Hepatocyte (in vitro differentiated cells): Measurements from ENCODE around the gene PILRB. TPM values are rescaled to one million over a fixed set of nuclear protein-coding genes. Genes with fewer than 3 reads are reported as not detected.
"Not testable (repeated sequence)": the region's sequence is repeated elsewhere in the genome, so short reads cannot be mapped to it uniquely, and the experiment has no call there.

Experiments used
- DNase-seq: peaks from one replicate; pipeline ENCODE4 v3.0.0-alpha.2; 2016; ENCODE audit warnings: low spot score
- H2AFZ ChIP-seq: fragments of 200-600 bp; sonication (generic); 2 replicates; pipeline ENCODE4 v1.6.0; 2016; ENCODE audit warnings: antibody characterized with exemption, mild to moderate bottlenecking
- H3K27ac ChIP-seq: fragments of 200-600 bp; sonication (generic); 2 replicates; pipeline ENCODE4 v1.5.1; 2016; ENCODE audit warnings: mild to moderate bottlenecking
- H3K27me3 ChIP-seq: fragments of 200-600 bp; sonication (generic); 2 replicates; pipeline ENCODE4 v1.6.1; 2016
- H3K36me3 ChIP-seq: fragments of 200-600 bp; sonication (generic); replicated peaks from 2 replicates; pipeline ENCODE4 v1.5.1; 2016; ENCODE audit warnings: low read depth; ENCODE audit not compliant: insufficient read depth
- H3K4me1 ChIP-seq: fragments of 200-600 bp; sonication (generic); 2 replicates; pipeline ENCODE4 v1.5.1; 2016; ENCODE audit warnings: mild to moderate bottlenecking, moderate library complexity; ENCODE audit not compliant: insufficient read depth
- H3K4me2 ChIP-seq: fragments of 200-600 bp; sonication (generic); 2 replicates; pipeline ENCODE4 v1.6.0; 2016
- H3K4me3 ChIP-seq: fragments of 200-600 bp; sonication (generic); 2 replicates; pipeline ENCODE4 v1.5.1; 2016; ENCODE audit warnings: mild to moderate bottlenecking
- H3K79me2 ChIP-seq: fragments of 200-600 bp; sonication (generic); 2 replicates; pipeline ENCODE4 v1.6.0; 2017; ENCODE audit warnings: mild to moderate bottlenecking
- H3K9me2 ChIP-seq: fragments of 200-600 bp; sonication (generic); replicated peaks from 2 replicates; pipeline ENCODE4 v1.6.0; 2017; ENCODE audit warnings: mild to moderate bottlenecking; ENCODE audit not compliant: insufficient read depth
- H3K9me3 ChIP-seq: fragments of 200-600 bp; sonication (generic); 2 replicates; pipeline ENCODE4 v1.5.1; 2016; ENCODE audit warnings: low read depth, mild to moderate bottlenecking
- H4K20me1 ChIP-seq: fragments of 200-600 bp; sonication (generic); 2 replicates; pipeline ENCODE4 v1.6.0; 2016; ENCODE audit warnings: mild to moderate bottlenecking; ENCODE audit not compliant: insufficient read depth, poor library complexity, severe bottlenecking
- CTCF ChIP-seq: fragments of 200-600 bp; sonication (generic); IDR thresholded peaks from 2 replicates; pipeline ENCODE4 v1.5.1; 2016; ENCODE audit warnings: antibody characterized with exemption, mild to moderate bottlenecking; ENCODE audit not compliant: poor library complexity
- EZH2 ChIP-seq: fragments of 200-600 bp; sonication (generic); IDR thresholded peaks from 2 replicates; pipeline ENCODE4 v1.6.1; 2016; ENCODE audit warnings: antibody characterized with exemption, mild to moderate bottlenecking, borderline replicate concordance
- EZH2phosphoT487 ChIP-seq: fragments of 200-600 bp; sonication (generic); IDR thresholded peaks from one replicate; pipeline ENCODE4 v1.6.1; 2018; ENCODE audit warnings: antibody characterized with exemption, mild to moderate bottlenecking, low read depth, moderate library complexity; ENCODE audit not compliant: unreplicated experiment, severe bottlenecking
- WGBS: methylation state at CpG from one replicate; pipeline ENCODE4 v1.1.6; 2016; ENCODE audit warnings: low lambda C conversion rate; ENCODE audit errors: missing lambda C conversion rate; 5-methylcytosine and 5-hydroxymethylcytosine counted together
- polyA plus RNA-seq: library from polyadenylated mRNA; unstranded; fragments of >200 nt; fragmentation: Nextera tagmentation; extraction: Ambion mirVana; gene quantifications from 2 replicates; pipeline ENCODE4 v1.2.1, GENCODE V29; 2016
- total RNA-seq: library from RNA; depleted of rRNA; stranded (reverse); fragments of >200 nt; gene quantifications from 2 replicates; pipeline ENCODE4 v1.2.3, GENCODE V29; 2014

PILRB gene
- total and polyA plus RNA-seq, 2 experiments from 2014 or later, result 33.2 to 37.4 TPM

- 0% methylated on average over 2 of the region's 5 CpGs for WGBS
- H3K36me3 ChIP-seq, H3K9me3 ChIP-seq, H2AFZ ChIP-seq, H4K20me1 ChIP-seq, H3K27ac ChIP-seq, H3K4me2 ChIP-seq, H3K4me3 ChIP-seq, H3K79me2 ChIP-seq, H3K4me1 ChIP-seq, H3K27me3 ChIP-seq, H3K9me2 ChIP-seq: not testable (repeated sequence)
- peak; percentile 53 for TF ChIP-seq CTCF
- peak; percentile 55 for DNase-seq
Measured at GRCh38 chr7:100345288-100345672, 12.6 kb upstream of the PILRB start.

- H4K20me1 ChIP-seq, result peaks cover 9% of the 10 kb centered on the region
- H3K27me3 ChIP-seq, result no peaks in the 10 kb centered on the region
- TF ChIP-seq CTCF (no peak), EZH2phosphoT487 (no peak), EZH2 (no peak)
- no peak overlapping the region for H2AFZ ChIP-seq
- H3K9me3 ChIP-seq, result no peaks in the 10 kb centered on the region
- H3K27ac ChIP-seq, result no peak overlapping the region
- no peak overlapping the region for H3K4me2 ChIP-seq
- no peak overlapping the region for H3K4me3 ChIP-seq
- H3K9me2 ChIP-seq, result no peaks in the 10 kb centered on the region
- H3K36me3 ChIP-seq, result no peaks in the 10 kb centered on the region
- no peak for DNase-seq
- peaks cover 7% of the 10 kb centered on the region for H3K79me2 ChIP-seq
- peaks cover 3% of the 10 kb centered on the region for H3K4me1 ChIP-seq
Measured at GRCh38 chr7:100346921-100347320, 11.0 kb upstream of the PILRB start.

- Histone ChIP-seq H3K79me2 (no peaks in the 10 kb centered on the region), H3K9me3 (no peaks in the 10 kb centered on the region), H3K4me1 (peaks cover 3% of the 10 kb centered on the region), H3K27ac (no peak overlapping the region), H3K4me2 (no peak overlapping the region), H3K36me3 (no peaks in the 10 kb centered on the region), H3K4me3 (no peak overlapping the region), H2AFZ (no peak overlapping the region), H3K9me2 (no peaks in the 10 kb centered on the region), H4K20me1 (peaks cover 3% of the 10 kb centered on the region), H3K27me3 (no peaks in the 10 kb centered on the region)
- TF ChIP-seq EZH2 (no peak), EZH2phosphoT487 (no peak)
- no peak for DNase-seq
Measured at GRCh38 chr7:100348805-100349204, 9.1 kb upstream of the PILRB start.

- Histone ChIP-seq H3K27ac (no peak overlapping the region), H3K4me2 (no peak overlapping the region), H3K4me1 (peaks cover under 1% of the 10 kb centered on the region), H3K9me2 (no peaks in the 10 kb centered on the region), H3K36me3 (no peaks in the 10 kb centered on the region), H3K9me3 (no peaks in the 10 kb centered on the region), H2AFZ (no peak overlapping the region), H3K79me2 (no peaks in the 10 kb centered on the region), H4K20me1 (peaks cover 3% of the 10 kb centered on the region), H3K4me3 (no peak overlapping the region), H3K27me3 (no peaks in the 10 kb centered on the region)
- no peak for DNase-seq
- 96% methylated on average over 6 of the region's 6 CpGs for WGBS
- TF ChIP-seq CTCF, result no peak
- no peak for TF ChIP-seq EZH2phosphoT487
- no peak for TF ChIP-seq EZH2
Measured at GRCh38 chr7:100349757-100350156, 8.2 kb upstream of the PILRB start.
